ENCODE measurements around the gene KIAA1958.
A peak's percentile ranks its signal among the peaks of the same experiment; 100 is the strongest.

KIAA1958 gene

DNA sequence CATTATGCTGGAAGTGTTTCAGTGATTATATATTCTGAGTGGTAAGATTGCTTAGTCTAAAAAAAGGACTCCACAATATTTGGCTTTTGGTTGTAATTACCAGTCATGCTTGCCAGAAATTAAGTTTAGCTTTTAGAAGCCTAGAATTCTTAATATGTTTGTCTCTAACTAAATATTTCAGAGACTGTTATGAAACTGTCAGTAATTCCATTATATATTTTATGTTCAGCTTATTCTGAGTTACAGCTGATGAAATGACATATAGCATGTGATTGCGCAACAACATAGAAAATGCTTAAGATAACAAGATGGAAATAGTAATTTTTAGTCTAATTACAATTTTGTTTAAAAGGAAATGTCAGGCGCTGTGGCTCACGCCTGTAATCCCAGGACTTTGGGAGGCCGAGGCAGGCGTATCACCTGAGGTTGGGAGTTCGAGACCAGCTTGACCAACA lies 44.2 kb downstream of the KIAA1958 start:
- H3K27ac ChIP-seq (ENCODE audit: low read length, poor library complexity, severe bottlenecking): no peak overlapping the region
- no peaks in the 10 kb centered on the region for H3K9me3 ChIP-seq (ENCODE audit: control insufficient read depth, low read length)
- no peak overlapping the region for H3K14ac ChIP-seq (ENCODE audit: low read length in 2 of 2)
- no peak overlapping the region for H3K4me3 ChIP-seq (ENCODE audit: insufficient read depth in 1 of 2, low read depth in 1 of 2, low read length in 2 of 2)
- no peak overlapping the region for H3K4me2 ChIP-seq (ENCODE audit: low read length, poor library complexity, severe bottlenecking)
- no peak overlapping the region for H2BK5ac ChIP-seq (ENCODE audit: low read depth, low read length, poor library complexity, severe bottlenecking)
- H3K18ac ChIP-seq (ENCODE audit: low read depth in 1 of 2, low read length in 2 of 2): no peak overlapping the region
- H3K27me3 ChIP-seq (ENCODE audit: control insufficient read depth in 1 of 2, insufficient read depth in 1 of 2, low read length in 2 of 2): no peaks in the 10 kb centered on the region
- no peak overlapping the region for H2BK12ac ChIP-seq (ENCODE audit: low read length in 2 of 2)
- H2AFZ ChIP-seq (ENCODE audit: low read depth, low read length): no peak overlapping the region
- DNase-seq: no peak
- no peaks in the 10 kb centered on the region for H3K36me3 ChIP-seq (ENCODE audit: control insufficient read depth in 1 of 2, insufficient read depth in 2 of 2, low read depth in 1 of 2, low read length in 2 of 2)
- 98% methylated on average over 5 of the region's 6 CpGs for WGBS
- no peak overlapping the region for H4K91ac ChIP-seq (ENCODE audit: low read length)
- H3K79me1 ChIP-seq (replicated peaks; ENCODE audit: low read length, poor library complexity, severe bottlenecking): peaks cover 17% of the 10 kb centered on the region
- H3K9ac ChIP-seq (ENCODE audit: low read length): no peak overlapping the region
- no peak overlapping the region for H2AK5ac ChIP-seq (ENCODE audit: low read length, severe bottlenecking)
- H3K4me1 ChIP-seq (ENCODE audit: control insufficient read depth, insufficient read depth, low read depth, low read length): peaks cover 7% of the 10 kb centered on the region
- no peak overlapping the region for H3K4ac ChIP-seq (ENCODE audit: low read depth in 1 of 2, low read length in 2 of 2)
- no peak overlapping the region for H2BK15ac ChIP-seq (ENCODE audit: low read depth, poor library complexity, severe bottlenecking)
- H2BK120ac ChIP-seq (ENCODE audit: low read depth, low read length): no peak overlapping the region
- no peak overlapping the region for H4K8ac ChIP-seq (ENCODE audit: low read length)
- no peak overlapping the region for H3K23ac ChIP-seq (ENCODE audit: low read length in 2 of 2)

- no peak overlapping the region for H2AK5ac ChIP-seq (ENCODE audit: low read length, severe bottlenecking)
- H3K9ac ChIP-seq (ENCODE audit: low read length): no peak overlapping the region
- H4K91ac ChIP-seq (ENCODE audit: low read length): no peak overlapping the region
- no peaks in the 10 kb centered on the region for H3K27me3 ChIP-seq (ENCODE audit: control insufficient read depth in 1 of 2, insufficient read depth in 1 of 2, low read length in 2 of 2)
- H3K23ac ChIP-seq (ENCODE audit: low read length in 2 of 2): no peak overlapping the region
- H2BK120ac ChIP-seq (ENCODE audit: low read depth, low read length): no peak overlapping the region
- no peaks in the 10 kb centered on the region for H3K9me3 ChIP-seq (ENCODE audit: control insufficient read depth, low read length)
- no peaks in the 10 kb centered on the region for H3K36me3 ChIP-seq (ENCODE audit: control insufficient read depth in 1 of 2, insufficient read depth in 2 of 2, low read depth in 1 of 2, low read length in 2 of 2)
- no peak overlapping the region for H3K4me3 ChIP-seq (ENCODE audit: insufficient read depth in 1 of 2, low read depth in 1 of 2, low read length in 2 of 2)
- no peak overlapping the region for H3K14ac ChIP-seq (ENCODE audit: low read length in 2 of 2)
- no peak overlapping the region for H2BK15ac ChIP-seq (ENCODE audit: low read depth, poor library complexity, severe bottlenecking)
- no peak overlapping the region for H3K4me2 ChIP-seq (ENCODE audit: low read length, poor library complexity, severe bottlenecking)
- H3K27ac ChIP-seq (ENCODE audit: low read length, poor library complexity, severe bottlenecking): peak overlapping the region; percentile 61
- no peak overlapping the region for H2BK5ac ChIP-seq (ENCODE audit: low read depth, low read length, poor library complexity, severe bottlenecking)
- 96% methylated on average over 4 of the region's 6 CpGs for WGBS
- no peak overlapping the region for H3K18ac ChIP-seq (ENCODE audit: low read depth in 1 of 2, low read length in 2 of 2)
- no peak overlapping the region for H3K4ac ChIP-seq (ENCODE audit: low read depth in 1 of 2, low read length in 2 of 2)
- H3K4me1 ChIP-seq (ENCODE audit: control insufficient read depth, insufficient read depth, low read depth, low read length): peaks cover 7% of the 10 kb centered on the region
- H2BK12ac ChIP-seq (ENCODE audit: low read length in 2 of 2): no peak overlapping the region
- H4K8ac ChIP-seq (ENCODE audit: low read length): no peak overlapping the region
- H2AFZ ChIP-seq (ENCODE audit: low read depth, low read length): no peak overlapping the region
- peaks cover 14% of the 10 kb centered on the region for H3K79me1 ChIP-seq (replicated peaks; ENCODE audit: low read length, poor library complexity, severe bottlenecking)
- peak; percentile 35 for DNase-seq
Measured at GRCh38 chr9:112531666-112532282, 45.1 kb downstream of the KIAA1958 start.

DNA sequence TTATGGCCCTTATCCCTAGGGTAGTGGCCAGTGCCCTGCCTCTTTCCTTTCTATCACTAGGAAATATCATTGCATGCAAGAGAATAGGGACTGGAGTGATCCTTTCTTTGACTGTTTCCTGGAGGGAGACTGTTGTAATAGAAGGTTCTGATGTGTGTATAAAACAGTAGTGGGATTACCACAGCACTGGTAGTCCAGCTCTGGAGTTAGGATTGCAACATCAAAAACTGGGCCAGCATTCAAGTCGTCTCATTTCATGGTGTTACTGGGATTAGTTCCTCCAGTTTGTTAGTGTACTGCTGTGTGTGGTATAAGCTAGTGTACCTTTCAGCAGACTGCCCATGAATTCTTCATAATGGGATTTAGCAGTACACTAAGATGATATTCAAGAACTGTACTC lies 45.8 kb downstream of the KIAA1958 start:
- Histone ChIP-seq H3K27me3 (ENCODE audit: control insufficient read depth in 1 of 2, insufficient read depth in 1 of 2, low read length in 2 of 2) (no peaks in the 10 kb centered on the region), H4K91ac (ENCODE audit: low read length) (no peak overlapping the region), H2AK5ac (ENCODE audit: low read length, severe bottlenecking) (no peak overlapping the region)

GRCh38 chr9:112533660-112534059 lies 47.0 kb downstream of the KIAA1958 start:
- DNase-seq: no peak
- H4K8ac ChIP-seq (ENCODE audit: low read length): no peak overlapping the region
- H2BK120ac ChIP-seq (ENCODE audit: low read depth, low read length): no peak overlapping the region
- peak overlapping the region; percentile 69 for H2AK5ac ChIP-seq (ENCODE audit: low read length, severe bottlenecking)
- no peak overlapping the region for H2BK15ac ChIP-seq (ENCODE audit: low read depth, poor library complexity, severe bottlenecking)
- H2AFZ ChIP-seq (ENCODE audit: low read depth, low read length): no peak overlapping the region
- no peak overlapping the region for H3K23ac ChIP-seq (ENCODE audit: low read length in 2 of 2)
- WGBS: 63% methylated on average over 2 of the region's 3 CpGs
- H3K4me1 ChIP-seq (ENCODE audit: control insufficient read depth, insufficient read depth, low read depth, low read length): no peaks in the 10 kb centered on the region
- no peak overlapping the region for H3K4me3 ChIP-seq (ENCODE audit: insufficient read depth in 1 of 2, low read depth in 1 of 2, low read length in 2 of 2)
- peaks cover 15% of the 10 kb centered on the region for H3K79me1 ChIP-seq (replicated peaks; ENCODE audit: low read length, poor library complexity, severe bottlenecking)
- no peak overlapping the region for H3K18ac ChIP-seq (ENCODE audit: low read depth in 1 of 2, low read length in 2 of 2)
- no peak overlapping the region for H2BK5ac ChIP-seq (ENCODE audit: low read depth, low read length, poor library complexity, severe bottlenecking)
- no peak overlapping the region for H4K91ac ChIP-seq (ENCODE audit: low read length)
- no peak overlapping the region for H3K14ac ChIP-seq (ENCODE audit: low read length in 2 of 2)
- no peaks in the 10 kb centered on the region for H3K9me3 ChIP-seq (ENCODE audit: control insufficient read depth, low read length)
- H3K4ac ChIP-seq (ENCODE audit: low read depth in 1 of 2, low read length in 2 of 2): no peak overlapping the region
- no peak overlapping the region for H3K4me2 ChIP-seq (ENCODE audit: low read length, poor library complexity, severe bottlenecking)
- H3K27me3 ChIP-seq (ENCODE audit: control insufficient read depth in 1 of 2, insufficient read depth in 1 of 2, low read length in 2 of 2): no peaks in the 10 kb centered on the region
- H2BK12ac ChIP-seq (ENCODE audit: low read length in 2 of 2): no peak overlapping the region
- H3K36me3 ChIP-seq (ENCODE audit: control insufficient read depth in 1 of 2, insufficient read depth in 2 of 2, low read depth in 1 of 2, low read length in 2 of 2): peaks cover 0 to 2% of the 10 kb centered on the region in 2 experiments
- H3K27ac ChIP-seq (ENCODE audit: low read length, poor library complexity, severe bottlenecking): no peak overlapping the region
- H3K9ac ChIP-seq (ENCODE audit: low read length): no peak overlapping the region

More for the DNA sequence above, 45.8 kb downstream of the KIAA1958 start:
- Histone ChIP-seq H4K8ac (ENCODE audit: low read length) (no peak overlapping the region), H3K79me1 (replicated peaks; ENCODE audit: low read length, poor library complexity, severe bottlenecking) (peaks cover 16% of the 10 kb centered on the region), H3K4me3 (ENCODE audit: insufficient read depth in 1 of 2, low read depth in 1 of 2, low read length in 2 of 2) (no peak overlapping the region), H3K14ac (ENCODE audit: low read length in 2 of 2) (no peak overlapping the region), H3K23ac (ENCODE audit: low read length in 2 of 2) (no peak overlapping the region), H3K4me1 (ENCODE audit: control insufficient read depth, insufficient read depth, low read depth, low read length) (peaks cover 7% of the 10 kb centered on the region), H2BK12ac (ENCODE audit: low read length in 2 of 2) (no peak overlapping the region), H3K4me2 (ENCODE audit: low read length, poor library complexity, severe bottlenecking) (no peak overlapping the region), H3K18ac (ENCODE audit: low read depth in 1 of 2, low read length in 2 of 2) (no peak overlapping the region), H3K27ac (ENCODE audit: low read length, poor library complexity, severe bottlenecking) (peak overlapping the region; percentile 70), H2BK120ac (ENCODE audit: low read depth, low read length) (no peak overlapping the region), H2BK15ac (ENCODE audit: low read depth, poor library complexity, severe bottlenecking) (no peak overlapping the region), H3K9ac (ENCODE audit: low read length) (no peak overlapping the region), H3K4ac (ENCODE audit: low read depth in 1 of 2, low read length in 2 of 2) (no peak overlapping the region), H2AFZ (ENCODE audit: low read depth, low read length) (no peak overlapping the region), H2BK5ac (ENCODE audit: low read depth, low read length, poor library complexity, severe bottlenecking) (no peak overlapping the region), H3K36me3 (ENCODE audit: control insufficient read depth in 1 of 2, insufficient read depth in 2 of 2, low read depth in 1 of 2, low read length in 2 of 2) (peaks cover 0 to 2% of the 10 kb centered on the region in 2 experiments), H3K9me3 (ENCODE audit: control insufficient read depth, low read length) (no peaks in the 10 kb centered on the region)
- 71% methylated on average over 1 of the region's 1 CpG for WGBS
- peak; percentile 80 for DNase-seq

Measured in mesenchymal stem cell (in vitro differentiated cells and primary cell).